H1 (cell line): ENCODE results near the gene SOCS6. TPM values are rescaled to one million over a fixed set of nuclear protein-coding genes. Genes with fewer than 3 reads are reported as not detected.

Experiments used
- polyA plus RNA-seq, 7 experiments: library from polyadenylated mRNA; depleted of rRNA in 3 of 7; stranded (reverse) in 5 of 7; unstranded in 2 of 7; fragments of >200 nt in 5 of 7; fragments of 200-250 nt in 2 of 7; gene quantifications; 1 replicate in 5 of 7; 2 replicates in 1 of 7; 4 replicates in 1 of 7; pipeline versions ENCODE4 v1.2.1 to v1.2.3, GENCODE V29; 2011 to 2013; ENCODE audit warnings: missing spikeins in 2 of 7, mixed read lengths in 2 of 7
- total RNA-seq: library from RNA; stranded (reverse); fragmentation: NEBNext Ultra II Directional; extraction: Animal tissue kit (Norgen Biotek cat#: 25700); gene quantifications from 2 replicates; pipeline ENCODE4 v1.2.1, GENCODE V29; 2021

SOCS6 gene
- total and polyA plus RNA-seq, 2 of the 8 experiments (the other 6 are each of a cell fraction or from before 2014, with no cell fraction given) = 9.1 to 22.9 TPM

Other genes with a start within 250 kb of the SOCS6 start
- gene RTTN, start 83.4 kb upstream of the SOCS6 start, total RNA-seq = 20.3 and 21.4 TPM in 2 replicates
- gene RTTN, start 83.4 kb upstream of the SOCS6 start, polyA plus RNA-seq (2011; rRNA removed) = 6.5 and 9.1 TPM in 2 replicates